HepG2 (cell line): ENCODE data around the gene CD1D.

Experiments
- SMYD3 ChIP-seq: sonication (generic); formaldehyde crosslinking; IDR thresholded peaks from 2 replicates; pipeline ENCODE4 v1.8.1; 2023; ENCODE audit warnings: mild to moderate bottlenecking, missing genetic modification reagents
- ZNF605 ChIP-seq: sonication (generic); formaldehyde crosslinking; IDR thresholded peaks from 2 replicates; pipeline ENCODE4 v1.8.0; 2022; ENCODE audit warnings: mild to moderate bottlenecking, missing genetic modification reagents

DNA sequence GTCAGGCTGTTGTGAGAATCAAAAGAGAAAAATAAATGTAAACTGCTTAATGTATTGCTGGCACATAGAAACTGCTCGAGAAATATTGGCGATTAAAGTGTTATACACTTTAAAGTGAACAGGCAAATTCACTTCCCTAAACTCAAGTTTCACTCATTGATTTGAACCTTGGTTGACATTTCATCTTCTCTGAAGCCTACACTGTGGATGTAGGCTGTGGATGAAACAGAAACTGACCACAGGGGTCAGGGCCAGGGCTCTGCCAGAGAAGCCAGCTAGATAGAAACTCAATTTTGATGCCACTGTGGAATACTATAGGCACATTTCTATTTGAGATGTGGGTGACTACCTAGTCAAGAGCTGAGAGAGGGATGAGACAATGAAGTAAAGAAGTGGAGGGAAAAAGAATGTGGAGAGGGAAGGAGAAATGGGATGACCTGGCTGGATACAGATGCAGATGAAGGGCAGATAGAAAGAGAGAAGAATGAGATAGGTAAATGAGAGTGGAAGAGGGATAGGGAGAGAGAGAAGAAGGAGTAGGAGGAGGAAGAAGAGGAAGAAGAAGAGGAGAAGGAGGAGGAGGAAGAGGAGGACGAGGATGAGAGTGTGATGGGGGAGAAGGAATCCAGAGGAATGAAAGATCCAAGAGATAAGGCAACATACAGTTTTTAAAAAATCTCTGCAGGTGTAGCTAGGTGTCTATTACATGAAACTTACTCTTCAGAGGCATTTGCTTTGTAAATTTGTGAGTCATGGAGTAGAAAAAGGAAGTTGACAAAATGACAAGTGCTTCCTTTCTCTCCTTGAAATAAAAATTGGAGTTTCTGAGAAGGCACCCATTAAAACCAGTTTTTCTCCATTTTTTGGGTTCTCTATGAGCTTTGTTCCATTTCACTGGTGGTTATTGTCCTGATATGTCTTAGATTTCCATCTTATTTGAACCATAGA lies 17.4 kb upstream of the CD1D start:
- TF ChIP-seq SMYD3 (no peak), ZNF605 (CRISPR knock-in tag) (no peak)
